GM23248 (cell line): Measurements from ENCODE around the gene GTPBP6.

Experiments
- EZH2 ChIP-seq: fragments of 200-600 bp; sonication (generic); IDR thresholded peaks from 2 replicates; pipeline ENCODE4 v1.6.1; 2018; ENCODE audit warnings: antibody characterized with exemption, mild to moderate bottlenecking; ENCODE audit not compliant: insufficient read depth, poor library complexity, severe bottlenecking
- EZH2phosphoT487 ChIP-seq: fragments of 200-600 bp; sonication (generic); IDR thresholded peaks from 2 replicates; pipeline ENCODE4 v1.6.1; 2018; ENCODE audit warnings: antibody characterized with exemption, moderate library complexity, mild to moderate bottlenecking, low read depth; ENCODE audit not compliant: insufficient read depth

DNA sequence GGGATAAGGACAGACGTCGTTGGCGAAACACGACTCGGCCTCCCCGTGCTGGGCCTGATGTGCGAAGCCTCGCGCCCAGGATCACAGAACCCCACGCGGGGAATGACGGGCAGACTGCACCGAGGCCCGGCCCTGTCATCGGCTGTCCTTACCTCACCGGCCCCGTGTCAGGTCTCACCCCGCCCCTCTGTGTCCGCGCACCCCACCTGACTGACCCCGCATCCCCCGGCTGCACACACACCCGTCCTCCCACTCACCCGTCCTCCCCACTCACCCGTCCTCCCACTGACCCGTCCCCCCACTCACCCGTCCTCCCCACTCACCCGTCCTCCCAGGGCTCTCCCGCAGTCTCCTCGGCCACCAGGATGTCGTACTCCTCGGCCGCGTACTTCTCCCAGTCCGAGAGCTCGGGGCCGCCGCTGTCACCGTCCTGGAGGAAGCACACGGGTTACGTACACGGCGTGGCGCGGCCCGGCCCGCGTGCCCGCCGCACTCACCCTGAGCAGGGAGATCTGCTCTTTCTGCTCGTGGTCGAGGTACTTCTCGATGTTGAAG lies 19.8 kb upstream of the GTPBP6 start:
- TF ChIP-seq EZH2 (no peak), EZH2phosphoT487 (no peak)
